HG02885 (cell line): ENCODE data around the gene NWD2.

Experiments
- ATAC-seq: cut with Tn5 transposase; IDR thresholded peaks from one replicate; pipeline ENCODE4 v1.9.1; 2021; ENCODE audit warnings: mild to moderate bottlenecking; ENCODE audit not compliant: unreplicated experiment, poor library complexity

NWD2 gene

DNA sequence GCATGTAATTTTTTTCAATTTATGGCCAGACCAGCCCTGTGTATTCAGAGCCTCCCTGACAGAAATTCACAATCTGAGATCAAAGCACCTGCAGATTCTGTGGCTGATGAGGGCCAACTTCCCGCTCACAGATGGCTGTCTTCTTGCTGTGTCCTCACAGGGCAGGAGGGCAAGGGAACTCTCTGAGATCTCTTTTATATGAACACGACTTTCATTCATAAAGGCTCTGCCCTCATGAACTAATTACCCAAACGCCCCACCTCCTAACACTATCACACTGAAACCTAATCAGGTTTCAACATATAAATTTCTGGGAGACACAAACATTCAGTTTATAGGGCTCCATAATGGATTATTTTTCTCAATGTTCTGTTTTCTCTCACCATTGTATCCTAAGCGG, 192.6 kb downstream of the NWD2 start:
- ATAC-seq: no peak

DNA sequence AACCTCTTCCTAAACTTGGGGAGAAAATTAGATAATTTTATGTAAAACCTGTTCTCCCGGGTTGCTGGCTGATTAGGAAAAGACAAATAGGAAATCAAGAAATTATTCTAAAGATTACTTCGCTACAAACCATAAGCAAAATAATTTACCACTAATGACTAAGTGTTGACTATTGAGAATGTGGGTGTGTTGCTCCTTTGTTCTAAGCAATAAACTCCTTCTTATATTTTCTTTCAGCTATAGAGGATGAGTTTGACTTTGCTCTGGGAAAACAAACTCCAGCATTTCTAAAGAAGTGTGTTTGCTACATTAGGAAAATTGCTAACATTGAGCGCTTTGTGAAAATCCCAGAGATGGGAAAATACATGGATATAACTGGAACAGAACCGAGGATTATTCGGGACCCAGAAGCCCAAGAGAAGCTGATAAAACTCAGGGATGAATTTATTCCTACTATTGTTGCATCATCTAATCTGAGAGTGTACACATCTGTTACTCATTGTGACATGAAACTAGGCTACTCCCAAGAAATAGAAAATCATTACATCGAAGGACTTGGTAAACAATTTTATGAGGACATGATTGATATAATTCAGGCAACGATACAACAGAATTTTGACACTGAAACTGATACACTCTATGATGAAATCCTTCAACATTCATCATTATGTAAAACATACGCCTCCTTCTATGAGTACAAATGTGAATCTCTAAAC, 194.2 kb downstream of the NWD2 start:
- no peak for ATAC-seq

DNA sequence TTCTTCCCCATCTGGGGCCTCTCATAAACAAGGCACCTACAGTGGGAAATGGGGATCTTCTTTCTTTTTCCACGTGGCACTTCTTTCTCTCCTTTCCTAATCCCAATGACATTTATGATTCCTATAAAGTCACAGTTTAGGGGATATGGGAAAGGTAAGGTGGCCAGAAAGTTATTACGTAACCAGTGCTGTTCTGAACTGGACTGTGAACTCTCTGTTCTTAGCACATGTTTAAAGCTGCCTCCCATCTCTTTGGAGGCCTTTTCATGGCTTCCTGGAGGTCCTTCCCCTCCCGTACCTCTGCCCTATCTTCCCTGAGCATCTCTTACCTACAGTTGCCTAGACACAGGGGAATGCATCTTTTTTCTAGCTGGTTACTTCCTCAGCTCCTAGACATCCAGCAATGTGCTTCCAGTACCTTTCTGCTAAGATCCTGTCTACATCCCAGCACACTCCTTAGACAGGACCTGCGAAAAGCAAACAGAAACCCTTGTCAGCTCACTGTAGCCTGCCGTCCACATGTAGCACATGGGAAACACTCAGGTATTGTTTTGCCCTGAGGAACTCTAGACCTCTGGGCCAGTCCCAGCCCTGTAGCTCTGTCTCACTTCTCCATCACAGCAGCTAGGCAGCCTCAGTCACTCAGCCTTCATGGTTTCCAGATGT, 195.4 kb downstream of the NWD2 start:
- ATAC-seq: no peak

DNA sequence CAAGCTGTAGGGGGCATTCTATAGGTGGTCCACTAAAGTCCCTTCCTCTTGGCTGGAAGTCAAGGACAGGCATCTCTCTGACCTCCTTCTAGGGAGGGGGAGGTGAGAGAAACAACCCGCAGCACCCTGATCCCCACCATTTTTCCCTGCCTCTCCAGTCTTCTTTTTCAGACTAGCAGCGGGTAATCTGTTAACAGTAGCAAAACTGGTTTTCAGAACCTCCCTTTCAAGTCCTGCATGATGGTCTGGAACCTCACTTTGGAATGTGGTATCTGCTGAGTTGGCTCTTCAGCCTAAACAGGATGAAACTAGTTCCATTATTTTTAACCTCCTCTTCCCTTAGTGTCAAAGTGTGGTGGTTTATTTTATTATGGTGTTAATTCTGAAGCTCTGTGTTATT, 196.0 kb downstream of the NWD2 start:
- no peak for ATAC-seq

DNA sequence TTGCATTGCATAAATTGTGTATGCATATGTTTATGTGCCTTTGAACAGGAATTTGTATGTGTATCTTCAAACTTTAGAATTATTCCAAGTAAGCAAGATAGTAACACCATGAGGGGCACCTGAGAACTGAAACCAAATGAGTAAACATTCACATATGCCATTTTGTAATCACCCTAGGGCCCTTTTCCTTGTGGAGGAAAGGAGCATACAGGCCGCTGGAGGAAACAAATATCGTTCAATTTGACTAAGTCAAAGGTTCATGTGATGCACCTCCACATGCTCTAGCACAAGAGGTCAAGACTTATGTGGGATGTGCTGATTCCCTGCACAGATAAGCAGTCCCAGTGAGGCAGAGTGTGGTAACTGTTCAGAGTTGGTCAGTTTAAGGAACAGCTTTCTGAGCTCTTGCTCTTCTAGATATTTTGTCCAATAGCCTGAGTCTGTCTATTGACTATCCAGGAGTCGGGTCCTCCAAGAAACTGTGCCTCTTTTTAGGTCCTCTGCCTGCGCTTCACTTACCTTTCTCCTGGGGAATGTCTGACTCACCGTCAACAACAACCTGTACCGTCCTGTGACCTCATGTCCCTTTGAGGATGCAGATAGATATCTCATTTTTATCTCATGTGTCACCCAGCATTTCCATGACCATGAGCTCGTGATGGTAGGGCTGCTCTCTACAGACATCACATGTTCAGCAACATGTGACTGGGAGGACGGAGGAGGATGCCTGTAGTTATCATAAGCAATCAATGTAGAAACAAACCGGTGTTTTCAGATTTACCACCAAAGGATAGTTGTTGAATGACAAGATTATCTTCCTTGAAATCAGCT, 196.9 kb downstream of the NWD2 start:
- no peak for ATAC-seq

DNA sequence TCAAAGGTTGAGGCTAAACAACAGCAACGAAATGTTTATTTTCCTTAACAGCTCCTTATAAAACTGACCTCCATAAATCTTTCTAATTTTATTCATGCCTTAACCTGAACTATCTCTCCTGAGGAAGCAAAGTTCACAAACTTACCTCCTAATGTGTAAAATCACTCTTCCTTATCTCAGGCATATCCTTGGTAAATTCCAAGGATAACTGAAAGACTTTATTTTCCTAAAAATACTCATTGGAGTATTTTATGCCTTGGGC, 197.4 kb downstream of the NWD2 start:
- no peak for ATAC-seq

DNA sequence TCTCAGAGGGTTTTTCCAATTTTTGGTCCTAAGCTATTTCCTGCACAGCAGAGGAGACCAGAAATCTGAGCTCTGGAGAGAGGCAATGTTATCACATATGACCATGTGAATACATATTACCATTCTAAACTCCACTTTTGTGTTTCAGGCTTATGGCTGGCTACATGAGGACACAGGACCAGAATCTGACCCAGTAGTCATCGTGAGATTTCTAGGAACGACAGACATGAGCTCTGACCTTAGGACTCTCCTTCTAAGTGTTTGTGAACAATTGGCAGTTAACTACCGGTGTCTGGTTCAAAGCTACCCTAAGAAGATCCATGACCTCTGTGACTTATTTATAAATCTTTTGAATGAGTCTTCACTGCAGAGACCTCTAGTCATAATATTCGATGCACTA, 198.6 kb downstream of the NWD2 start:
- ATAC-seq: no peak

DNA sequence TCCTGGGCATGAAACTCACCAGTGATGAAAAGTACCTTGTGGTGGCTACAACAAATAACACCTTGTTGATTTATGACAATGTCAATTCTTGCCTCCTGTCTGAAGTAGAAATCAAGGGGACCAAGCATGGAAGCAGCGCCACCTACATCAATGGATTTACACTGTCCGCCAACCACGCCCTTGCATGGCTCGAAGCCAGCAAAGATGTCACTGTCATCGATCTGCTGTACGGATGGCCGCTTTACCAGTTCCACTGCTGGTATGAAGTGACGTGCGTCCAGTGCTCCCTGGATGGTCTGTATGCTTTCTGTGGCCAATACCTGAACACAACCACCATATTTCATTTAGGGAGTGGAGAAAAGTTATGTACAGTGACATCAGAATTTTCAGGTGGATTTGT, 200.5 kb downstream of the NWD2 start:
- no peak for ATAC-seq

DNA sequence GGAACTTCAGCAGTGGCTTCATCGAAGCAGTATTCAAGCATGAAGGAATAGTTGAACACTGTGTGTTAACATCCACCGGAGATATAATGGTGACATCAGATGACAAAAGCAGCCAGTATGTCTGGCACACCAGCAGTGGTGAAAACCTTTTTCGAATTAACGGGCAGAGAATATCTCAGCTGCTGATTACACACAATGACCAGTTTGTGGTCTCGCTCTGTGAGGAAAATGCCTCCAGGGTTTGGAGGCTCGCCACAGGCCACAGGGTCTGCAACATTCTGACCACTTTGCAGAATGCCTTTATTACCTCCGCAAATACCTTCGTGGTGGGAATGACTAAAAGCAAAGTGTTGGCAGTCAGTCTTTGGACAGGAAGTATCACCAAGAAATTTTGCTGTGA, 201.5 kb downstream of the NWD2 start:
- ATAC-seq: no peak

DNA sequence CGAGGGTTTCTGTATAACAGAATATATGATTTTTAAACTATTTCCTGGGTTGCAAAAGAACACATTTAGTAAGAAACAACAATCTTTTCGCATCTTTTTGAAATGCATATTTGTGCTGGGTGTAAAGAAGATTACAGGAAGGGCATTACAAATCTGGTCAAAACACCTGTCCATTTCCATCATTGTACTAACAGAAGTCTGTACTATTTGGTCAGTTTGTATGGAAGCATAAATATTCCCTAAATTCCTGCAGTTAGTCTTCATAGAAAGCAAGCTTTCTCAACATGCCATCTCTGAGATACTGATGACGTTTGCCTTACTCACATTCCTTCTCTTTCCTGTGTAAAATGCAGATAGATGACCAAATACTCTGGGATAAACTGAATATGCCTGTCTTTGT, 203.3 kb downstream of the NWD2 start:
- ATAC-seq: no peak

DNA sequence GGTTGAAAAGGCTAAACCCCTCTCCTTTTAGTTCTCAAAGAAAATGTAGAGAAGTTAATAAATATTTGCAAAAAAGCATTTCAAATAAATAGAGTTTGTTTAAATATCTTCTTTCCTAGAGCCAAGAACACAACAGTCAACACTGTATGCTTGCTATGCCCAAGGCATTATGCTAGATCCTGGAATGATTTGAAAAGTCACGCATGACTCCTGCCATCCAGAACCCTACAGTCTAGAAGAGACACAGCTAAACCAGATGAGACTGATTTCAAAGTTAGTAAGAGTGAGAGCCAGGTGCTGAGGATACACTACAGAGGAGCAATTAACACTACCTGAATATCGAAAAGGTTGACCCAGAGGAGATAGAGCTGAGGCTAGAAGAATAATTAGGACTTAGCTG, 205.8 kb downstream of the NWD2 start:
- no peak for ATAC-seq

DNA sequence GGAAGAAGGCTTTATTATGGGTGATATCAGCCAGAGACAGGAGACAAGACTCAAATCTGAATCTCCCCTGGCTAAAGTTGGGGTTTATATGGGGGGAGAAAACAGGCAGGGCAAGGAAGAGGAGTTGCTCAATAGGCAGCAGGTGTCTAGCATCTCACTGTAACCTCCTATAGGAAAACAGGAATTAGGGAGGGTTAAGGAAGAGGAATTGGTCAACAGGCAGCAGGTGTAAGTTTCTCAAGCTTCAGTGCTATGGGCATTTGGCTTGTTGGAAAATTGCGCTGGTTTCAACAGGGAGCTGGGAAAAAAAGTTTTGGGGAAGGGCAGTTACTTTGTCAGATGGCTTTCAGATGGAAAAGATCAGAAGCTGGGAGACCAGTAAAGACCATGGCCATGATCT, 206.4 kb downstream of the NWD2 start:
- no peak for ATAC-seq

DNA sequence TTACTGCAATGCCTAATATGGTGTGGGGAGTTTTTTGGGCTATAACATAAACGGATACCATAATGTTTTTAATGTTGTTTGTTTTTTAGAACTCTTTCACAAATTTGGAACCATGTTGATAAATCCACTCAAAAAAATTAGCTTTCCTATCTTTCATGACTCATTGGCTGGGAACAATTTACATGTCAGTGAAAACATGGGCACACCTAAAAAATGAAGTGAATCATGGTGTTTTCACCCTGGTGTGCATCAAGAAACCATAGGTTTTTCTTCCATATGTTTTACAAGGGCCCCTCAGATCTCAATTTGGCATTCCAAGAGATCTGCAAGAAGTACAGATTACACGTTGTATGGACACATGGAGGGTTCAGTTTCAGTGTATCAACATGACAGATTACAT, 207.1 kb downstream of the NWD2 start:
- no peak for ATAC-seq

DNA sequence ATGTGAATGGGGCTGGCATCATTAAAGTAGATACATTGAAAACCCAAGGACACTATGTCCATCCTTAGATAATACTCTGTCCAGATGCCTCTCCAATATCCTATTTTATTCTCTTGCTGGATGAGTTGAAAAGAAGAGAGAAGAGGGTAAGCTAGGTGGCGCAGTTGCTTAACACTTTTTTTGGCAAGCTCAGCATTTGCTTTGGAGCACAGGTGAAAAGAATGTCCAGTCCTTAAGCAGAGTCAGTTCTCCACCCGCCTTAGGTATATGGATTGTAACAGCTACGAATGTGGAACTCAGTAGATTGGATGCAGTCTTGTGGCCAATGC, 208.4 kb downstream of the NWD2 start:
- ATAC-seq: peak; percentile 72

DNA sequence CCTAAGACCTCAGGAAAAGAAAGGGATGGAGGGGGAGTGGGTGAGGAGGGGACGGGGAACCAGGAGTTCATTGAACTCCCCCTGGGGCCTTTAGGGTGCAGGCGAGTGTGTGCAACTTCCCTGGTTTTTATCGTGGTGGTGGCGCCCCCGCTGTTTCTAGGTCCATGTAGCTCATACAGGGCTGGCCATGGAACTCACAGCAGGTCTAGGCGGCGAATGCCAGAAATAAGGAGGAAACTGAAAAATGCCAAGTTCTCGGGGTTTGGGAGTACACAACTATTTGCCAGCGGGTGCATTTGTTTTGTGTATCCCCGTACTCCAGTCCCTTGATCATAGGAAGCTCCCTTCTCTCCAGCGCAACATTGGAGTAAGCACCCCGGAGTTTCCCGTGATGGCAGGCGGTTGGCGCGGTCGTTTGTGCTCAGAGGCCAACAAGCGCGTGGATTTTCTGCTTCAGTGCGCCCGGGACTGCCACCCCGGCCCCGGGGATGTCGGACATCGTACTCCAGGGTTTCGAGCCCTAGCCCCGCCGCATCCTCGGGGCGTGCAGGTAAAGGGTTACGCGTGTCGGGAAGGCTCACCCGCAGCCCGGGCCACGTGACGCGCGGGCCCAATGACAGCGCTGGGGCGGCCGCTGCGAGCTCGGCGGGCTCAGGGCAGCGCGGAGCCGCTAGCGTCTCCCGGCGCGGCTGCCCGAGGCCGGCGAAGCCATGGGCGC, 208.9 kb downstream of the NWD2 start:
- peak; percentile 89 for ATAC-seq

DNA sequence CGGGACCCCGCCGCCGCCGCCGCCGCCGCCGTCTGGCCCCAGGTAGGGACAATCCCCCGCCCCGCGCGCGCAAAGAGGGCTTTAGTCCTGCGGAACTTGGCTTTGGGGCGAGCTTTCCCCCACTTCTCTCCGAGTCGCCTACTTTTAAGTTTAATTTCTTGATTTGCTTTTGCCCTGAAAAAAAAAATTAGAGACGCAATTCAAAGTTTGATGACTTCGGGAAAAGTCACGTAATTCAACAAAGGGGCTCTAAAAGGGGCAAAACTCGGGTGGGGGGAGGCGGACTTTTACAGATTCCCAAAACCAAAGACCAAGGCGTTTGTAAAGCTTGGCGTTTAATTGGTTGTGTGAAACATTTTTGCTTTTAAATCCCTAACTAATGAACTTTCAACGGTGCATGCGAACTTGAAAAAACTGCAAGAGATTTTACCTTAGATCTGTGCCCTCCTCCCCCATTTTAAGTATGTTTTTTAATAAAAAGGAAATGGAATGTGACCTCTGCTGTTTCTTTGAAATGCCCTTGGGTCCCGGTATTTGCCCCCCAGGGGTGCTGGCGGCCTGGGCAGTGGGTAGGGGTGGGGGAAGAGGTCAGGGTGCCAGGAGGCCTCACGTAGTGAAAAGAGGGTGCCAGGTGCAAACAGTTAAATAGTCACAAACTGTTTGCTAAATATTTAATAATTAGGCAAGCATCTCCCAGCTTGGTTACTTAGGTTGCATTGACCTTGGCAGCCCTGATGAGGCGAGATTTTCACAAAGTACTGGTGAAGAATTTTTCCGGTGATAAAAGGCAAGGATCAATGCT, 209.7 kb downstream of the NWD2 start:
- no peak for ATAC-seq

DNA sequence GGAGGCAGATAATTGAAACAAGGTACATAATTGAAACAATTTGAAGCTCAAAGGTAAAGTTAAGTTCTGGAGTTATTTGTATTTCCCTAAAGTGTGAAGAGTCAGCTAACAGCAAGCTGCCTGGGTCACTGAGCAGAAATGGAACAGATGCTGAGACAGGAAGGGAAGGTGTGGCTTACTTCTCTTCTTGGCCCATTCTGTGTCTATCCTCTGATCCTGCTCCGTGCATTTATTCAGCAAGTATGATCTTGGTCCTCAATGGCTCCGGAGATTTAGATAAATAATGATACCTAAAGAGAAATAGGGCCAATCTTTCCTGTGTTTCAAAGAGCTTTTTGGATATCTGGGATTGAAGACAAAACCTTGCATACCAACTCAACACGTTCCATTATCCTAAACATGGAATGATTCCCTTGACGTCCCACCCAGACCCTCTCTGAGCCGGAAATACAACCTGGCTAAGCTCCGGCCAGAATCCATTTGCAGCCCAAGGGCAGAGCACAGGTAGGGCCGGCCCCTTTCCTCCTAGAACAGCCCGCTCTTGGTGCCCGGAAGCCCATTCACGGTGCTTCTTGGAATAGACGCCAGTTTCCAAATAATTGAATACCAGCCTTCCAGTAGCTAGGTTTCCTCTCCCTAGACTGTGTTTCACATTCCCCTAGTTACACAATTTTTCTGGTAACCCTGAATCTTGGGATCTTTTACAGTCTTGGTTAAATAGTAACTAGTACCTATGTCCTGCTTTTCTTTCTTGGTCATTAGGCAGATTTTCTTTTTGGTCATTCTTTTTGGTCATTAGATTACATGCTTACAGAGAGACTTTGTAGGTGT, 211.0 kb downstream of the NWD2 start:
- no peak for ATAC-seq

DNA sequence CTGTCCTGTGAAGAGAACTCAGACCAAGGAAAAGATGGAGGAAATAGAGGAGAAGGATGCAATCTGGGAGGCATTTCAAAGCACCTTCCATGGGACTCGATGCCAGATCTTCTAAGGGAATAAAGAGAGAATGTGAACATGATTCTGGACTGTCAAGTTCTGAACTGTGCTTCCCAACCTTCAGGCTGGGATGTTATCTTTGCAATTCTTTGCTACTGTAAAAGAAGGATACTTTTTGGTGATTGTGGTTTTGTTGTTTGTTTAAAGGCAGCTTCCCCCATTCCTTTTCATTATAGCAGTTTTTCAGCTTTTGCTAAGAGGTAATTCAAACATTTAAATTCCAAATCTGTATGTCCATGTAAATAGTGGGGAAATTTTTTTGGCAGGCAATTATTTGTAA, 217.3 kb downstream of the NWD2 start:
- ATAC-seq: no peak

DNA sequence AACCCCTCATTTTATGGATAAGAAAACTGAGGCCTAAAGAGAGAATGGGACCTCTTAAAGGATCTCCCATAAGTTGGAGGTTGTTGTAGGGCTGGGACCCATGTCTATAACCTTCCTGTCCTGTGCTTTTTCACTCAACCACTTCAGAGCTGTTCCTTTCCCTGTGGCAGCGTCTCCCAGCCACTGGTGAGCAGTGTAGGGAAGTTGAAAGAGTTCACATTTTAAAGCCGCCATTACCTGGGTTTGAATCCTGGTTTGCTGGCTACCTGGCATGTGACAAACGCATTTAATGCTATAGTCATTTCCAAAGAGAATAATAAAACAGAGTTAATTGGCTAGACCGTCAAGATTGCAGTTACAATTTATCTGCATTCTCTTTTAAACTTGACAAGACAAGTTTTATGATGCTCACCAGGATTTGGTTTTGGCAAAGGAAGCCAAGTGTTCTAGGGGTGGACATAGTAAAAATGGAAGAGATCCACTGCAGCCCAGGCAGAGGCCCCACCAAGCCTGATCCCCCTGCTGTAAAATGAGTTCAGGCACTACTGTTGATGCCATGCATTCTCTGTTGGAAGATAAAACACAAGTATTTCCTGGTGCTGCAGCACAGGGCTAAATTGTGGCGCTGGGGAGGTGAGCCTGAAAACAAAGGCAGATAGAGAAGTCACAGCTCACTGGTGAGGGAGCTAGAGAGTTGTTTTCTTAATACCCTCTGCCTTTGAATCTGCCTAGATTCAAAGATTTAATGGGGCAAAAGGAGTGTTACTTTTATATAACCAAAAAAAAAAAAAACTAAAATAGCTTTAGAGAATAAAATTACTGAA, 218.7 kb downstream of the NWD2 start:
- ATAC-seq: no peak
